OCI-LY3 (cell line): ENCODE results near the gene MDGA2.

Experiments
- EZH2phosphoT487 ChIP-seq: fragments of 200-600 bp; shearing (Covaris generic); IDR thresholded peaks from 2 replicates; pipeline ENCODE4 v1.6.1; 2018; ENCODE audit warnings: antibody characterized with exemption, mixed run types, low read depth
- TF ChIP-seq, protein P1 (sequence below): fragments of 200-600, 300-600 bp; sonication (generic); IDR thresholded peaks from 2 replicates; pipeline ENCODE4 v1.5.1; 2014; ENCODE audit warnings: antibody characterized with exemption, low read length, low read depth

DNA sequence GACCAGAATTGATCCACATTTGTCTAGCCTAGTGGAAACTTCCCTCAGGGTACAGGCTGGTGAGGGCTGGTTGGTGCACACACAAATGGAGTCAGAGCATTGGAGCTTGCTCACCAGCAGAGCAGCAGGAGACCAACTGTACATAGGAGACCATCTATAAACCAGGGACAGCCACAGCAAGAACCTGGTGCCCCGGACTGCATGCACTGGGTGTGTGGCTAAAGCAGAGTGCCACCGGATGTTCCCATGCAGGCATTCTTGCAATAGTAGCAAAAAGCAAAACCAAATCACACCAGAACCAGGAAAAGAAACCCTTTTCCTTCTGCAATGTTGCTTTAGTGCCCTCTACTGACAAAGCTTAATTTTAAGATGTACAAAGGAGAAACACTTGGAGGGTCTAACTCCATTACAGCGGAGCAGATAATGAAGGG is 136.4 kb downstream of the MDGA2 start:
- TF ChIP-seq, protein P1, sequence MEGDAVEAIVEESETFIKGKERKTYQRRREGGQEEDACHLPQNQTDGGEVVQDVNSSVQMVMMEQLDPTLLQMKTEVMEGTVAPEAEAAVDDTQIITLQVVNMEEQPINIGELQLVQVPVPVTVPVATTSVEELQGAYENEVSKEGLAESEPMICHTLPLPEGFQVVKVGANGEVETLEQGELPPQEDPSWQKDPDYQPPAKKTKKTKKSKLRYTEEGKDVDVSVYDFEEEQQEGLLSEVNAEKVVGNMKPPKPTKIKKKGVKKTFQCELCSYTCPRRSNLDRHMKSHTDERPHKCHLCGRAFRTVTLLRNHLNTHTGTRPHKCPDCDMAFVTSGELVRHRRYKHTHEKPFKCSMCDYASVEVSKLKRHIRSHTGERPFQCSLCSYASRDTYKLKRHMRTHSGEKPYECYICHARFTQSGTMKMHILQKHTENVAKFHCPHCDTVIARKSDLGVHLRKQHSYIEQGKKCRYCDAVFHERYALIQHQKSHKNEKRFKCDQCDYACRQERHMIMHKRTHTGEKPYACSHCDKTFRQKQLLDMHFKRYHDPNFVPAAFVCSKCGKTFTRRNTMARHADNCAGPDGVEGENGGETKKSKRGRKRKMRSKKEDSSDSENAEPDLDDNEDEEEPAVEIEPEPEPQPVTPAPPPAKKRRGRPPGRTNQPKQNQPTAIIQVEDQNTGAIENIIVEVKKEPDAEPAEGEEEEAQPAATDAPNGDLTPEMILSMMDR, result peak; percentile 85
- TF ChIP-seq EZH2phosphoT487, result no peak
